Breast epithelium (tissue), 3 donors: ENCODE measurements around the gene CCDC183.

Experiments
- CTCF ChIP-seq, 3 donors: fragments of 450-650 bp; IDR thresholded peaks; one replicate each; pipeline ENCODE4 v1.5.1; 2016 to 2017; ENCODE audit warnings: antibody characterized with exemption in 3 of 3, mild to moderate bottlenecking in 3 of 3, moderate library complexity in 3 of 3
- POLR2A ChIP-seq: fragments of 450-650 bp; IDR thresholded peaks from one replicate; pipeline ENCODE4 v1.6.1; 2016; ENCODE audit warnings: antibody characterized with exemption, mild to moderate bottlenecking, moderate library complexity

DNA sequence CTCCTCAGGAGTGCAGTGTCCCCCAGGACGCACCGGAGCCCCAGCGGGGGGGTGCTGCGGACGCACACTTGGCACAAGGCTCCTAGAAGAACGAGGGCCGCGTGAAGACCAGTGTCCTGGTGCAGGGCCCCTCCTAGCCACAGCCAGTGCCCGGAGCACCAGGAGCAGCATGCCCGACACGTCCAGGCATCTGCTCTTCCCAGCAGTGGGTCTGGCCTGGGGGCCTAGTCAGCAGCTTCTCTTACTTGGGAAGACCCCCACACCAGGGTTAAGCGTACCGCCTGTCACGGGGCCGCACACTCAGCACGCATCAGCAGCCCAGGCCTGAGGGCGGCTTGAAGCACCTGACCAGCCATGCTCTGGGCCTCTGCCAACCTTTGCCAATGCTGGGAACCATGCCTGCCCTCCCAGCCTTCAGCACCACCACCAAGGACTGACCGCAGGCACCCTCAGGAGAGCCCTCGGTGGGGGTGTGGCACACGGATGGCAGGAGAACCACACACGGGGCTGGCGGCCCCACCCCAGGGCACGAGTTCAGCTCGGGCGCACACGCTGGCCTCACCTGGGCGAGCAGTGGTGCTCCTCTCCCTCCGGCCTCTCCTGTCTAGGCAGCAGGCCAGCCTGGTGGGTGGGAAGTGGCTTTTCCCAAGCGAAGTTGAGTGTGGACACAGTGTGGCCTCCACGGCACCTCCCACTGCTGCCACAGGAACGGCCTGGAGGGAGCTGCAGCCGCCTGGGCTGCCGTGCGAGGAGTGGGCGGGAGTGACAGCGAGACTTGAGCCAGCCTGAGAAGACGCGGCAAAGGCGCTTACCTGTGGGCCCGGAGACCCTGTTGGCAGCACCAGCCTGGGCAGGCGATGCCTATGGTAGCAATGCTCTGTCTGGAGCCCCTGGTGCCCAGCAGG is 34.1 kb downstream of the CCDC183 start:
- TF ChIP-seq CTCF (IDR thresholded peaks at IDR 0.05) (no peak), POLR2A (no peak)
